GM19467 (cell line): ENCODE data around the gene KCNH8.

Experiments
- ATAC-seq: cut with Tn5 transposase; IDR thresholded peaks from one replicate; pipeline ENCODE4 v1.9.1; 2021; ENCODE audit warnings: mild to moderate bottlenecking, moderate library complexity; ENCODE audit not compliant: unreplicated experiment

Gene KCNH8

GRCh38 chr3:19357947-19358346, 209.6 kb downstream of the KCNH8 start:
- no peak for ATAC-seq

GRCh38 chr3:19363071-19363470, 214.8 kb downstream of the KCNH8 start:
- no peak for ATAC-seq

GRCh38 chr3:19364148-19364547, 215.8 kb downstream of the KCNH8 start:
- no peak for ATAC-seq

GRCh38 chr3:19365471-19365870, 217.2 kb downstream of the KCNH8 start:
- no peak for ATAC-seq

- no peak for ATAC-seq
These were observed 236.6 kb downstream of the KCNH8 start for GRCh38 chr3:19384868-19385267.

- ATAC-seq: no peak
These were observed 243.8 kb downstream of the KCNH8 start for GRCh38 chr3:19392150-19392549.

GRCh38 chr3:19394946-19395345, 246.6 kb downstream of the KCNH8 start:
- no peak for ATAC-seq

GRCh38 chr3:19396726-19397125, 248.4 kb downstream of the KCNH8 start:
- no peak for ATAC-seq

- no peak for ATAC-seq
These were observed 251.0 kb downstream of the KCNH8 start for GRCh38 chr3:19399356-19399755.

- ATAC-seq: no peak
These were observed 251.5 kb downstream of the KCNH8 start for GRCh38 chr3:19399836-19400235.

GRCh38 chr3:19420159-19420558, 271.8 kb downstream of the KCNH8 start:
- ATAC-seq: no peak

- no peak for ATAC-seq
These were observed 277.5 kb downstream of the KCNH8 start for GRCh38 chr3:19425825-19426224.

- ATAC-seq: no peak
These were observed 279.3 kb downstream of the KCNH8 start for GRCh38 chr3:19427422-19428149.

- no peak for ATAC-seq
These were observed 280.4 kb downstream of the KCNH8 start for GRCh38 chr3:19428729-19429128.

- ATAC-seq: no peak
These were observed 284.4 kb downstream of the KCNH8 start for GRCh38 chr3:19432669-19433068.

GRCh38 chr3:19436746-19437145, 288.4 kb downstream of the KCNH8 start:
- ATAC-seq: no peak

- no peak for ATAC-seq
These were observed 291.6 kb downstream of the KCNH8 start for GRCh38 chr3:19439944-19440343.

GRCh38 chr3:19446138-19446537, 297.8 kb downstream of the KCNH8 start:
- no peak for ATAC-seq

GRCh38 chr3:19446687-19447086, 298.4 kb downstream of the KCNH8 start:
- no peak for ATAC-seq

GRCh38 chr3:19455546-19455945, 307.2 kb downstream of the KCNH8 start:
- no peak for ATAC-seq

GRCh38 chr3:19456738-19457137, 308.4 kb downstream of the KCNH8 start:
- ATAC-seq: no peak

- no peak for ATAC-seq
These were observed 309.1 kb downstream of the KCNH8 start for GRCh38 chr3:19457449-19457848.

GRCh38 chr3:19467761-19468160, 319.5 kb downstream of the KCNH8 start:
- ATAC-seq: no peak
